Hepatic stellate cell (primary cell): ENCODE measurements around the gene OTUB1.
"Not testable (repeated sequence)": the region's sequence is repeated elsewhere in the genome, so short reads cannot be mapped to it uniquely, and the experiment has no call there.

Source experiments
- DNase-seq: peaks from one replicate; pipeline ENCODE4 v3.0.0; 2011; ENCODE audit warnings: low spot score

OTUB1 gene

GRCh38 chr11:63986156-63986931 is at the start of gene OTUB1:
TSS of gene OTUB1 (plus strand) at chr11:63986438. CDS start at chr11:63986457, 19 bp downstream.
- peak; percentile 97 for DNase-seq

- DNase-seq = no peak
These were observed 48.3 kb upstream of the OTUB1 start for GRCh38 chr11:63937713-63938478.

- peak; percentile 97 for DNase-seq
These were observed 47.5 kb upstream of the OTUB1 start, which contains the start of gene NAA40 for GRCh38 chr11:63938479-63939396. TSS of gene NAA40 (plus strand) at chr11:63939002. CDS start at chr11:63939097, 95 bp downstream.

GRCh38 chr11:63939397-63939891 is 46.8 kb upstream of the OTUB1 start:
- DNase-seq = peak; percentile 43

- no peak for DNase-seq
These were observed 45.5 kb upstream of the OTUB1 start for GRCh38 chr11:63940786-63941185.

- DNase-seq = no peak
These were observed 44.3 kb upstream of the OTUB1 start for GRCh38 chr11:63941901-63942300.

- DNase-seq = no peak
These were observed 43.4 kb upstream of the OTUB1 start for GRCh38 chr11:63942803-63943202.

GRCh38 chr11:63944987-63945386 is 41.3 kb upstream of the OTUB1 start:
- DNase-seq = peak; percentile 35

- DNase-seq = peak; percentile 89
These were observed 40.6 kb upstream of the OTUB1 start for GRCh38 chr11:63945477-63946163.

- DNase-seq = no peak
These were observed 34.3 kb upstream of the OTUB1 start for GRCh38 chr11:63951779-63952536.

- no peak for DNase-seq
These were observed 33.7 kb upstream of the OTUB1 start for GRCh38 chr11:63952570-63952969.

GRCh38 chr11:63958008-63958407 is 28.2 kb upstream of the OTUB1 start:
- DNase-seq = no peak

GRCh38 chr11:63961608-63962412 is 24.4 kb upstream of the OTUB1 start:
- peak; percentile 75 for DNase-seq

- not testable (repeated sequence) for DNase-seq
These were observed 22.3 kb upstream of the OTUB1 start for GRCh38 chr11:63963895-63964294.

GRCh38 chr11:63966444-63966843 is 19.8 kb upstream of the OTUB1 start:
- DNase-seq = no peak

GRCh38 chr11:63969461-63969860 is 16.8 kb upstream of the OTUB1 start:
- no peak for DNase-seq

GRCh38 chr11:63970902-63971301 is 15.3 kb upstream of the OTUB1 start:
- DNase-seq = no peak

- not testable (repeated sequence) for DNase-seq
These were observed 12.4 kb upstream of the OTUB1 start for GRCh38 chr11:63973912-63974258.

- DNase-seq = peak; percentile 99
These were observed 11.7 kb upstream of the OTUB1 start, which contains the start of gene COX8A for GRCh38 chr11:63974259-63975143. TSS of gene COX8A (plus strand) at chr11:63974620. CDS start at chr11:63974681, 61 bp downstream.
